ENCODE measurements around the gene ACP1.

GRCh38 chr2:287471-287885 lies 22.7 kb downstream of the ACP1 start:
- TF ChIP-seq, protein P1, sequence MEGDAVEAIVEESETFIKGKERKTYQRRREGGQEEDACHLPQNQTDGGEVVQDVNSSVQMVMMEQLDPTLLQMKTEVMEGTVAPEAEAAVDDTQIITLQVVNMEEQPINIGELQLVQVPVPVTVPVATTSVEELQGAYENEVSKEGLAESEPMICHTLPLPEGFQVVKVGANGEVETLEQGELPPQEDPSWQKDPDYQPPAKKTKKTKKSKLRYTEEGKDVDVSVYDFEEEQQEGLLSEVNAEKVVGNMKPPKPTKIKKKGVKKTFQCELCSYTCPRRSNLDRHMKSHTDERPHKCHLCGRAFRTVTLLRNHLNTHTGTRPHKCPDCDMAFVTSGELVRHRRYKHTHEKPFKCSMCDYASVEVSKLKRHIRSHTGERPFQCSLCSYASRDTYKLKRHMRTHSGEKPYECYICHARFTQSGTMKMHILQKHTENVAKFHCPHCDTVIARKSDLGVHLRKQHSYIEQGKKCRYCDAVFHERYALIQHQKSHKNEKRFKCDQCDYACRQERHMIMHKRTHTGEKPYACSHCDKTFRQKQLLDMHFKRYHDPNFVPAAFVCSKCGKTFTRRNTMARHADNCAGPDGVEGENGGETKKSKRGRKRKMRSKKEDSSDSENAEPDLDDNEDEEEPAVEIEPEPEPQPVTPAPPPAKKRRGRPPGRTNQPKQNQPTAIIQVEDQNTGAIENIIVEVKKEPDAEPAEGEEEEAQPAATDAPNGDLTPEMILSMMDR (IDR thresholded peaks at IDR 0.05): no peak
- no peak for TF ChIP-seq ZFX (IDR thresholded peaks at IDR 0.05; ENCODE audit: borderline replicate concordance)

Data from 22Rv1 (cell line).